ENCODE data around the gene TGFBR3L. TPM values are rescaled to one million over a fixed set of nuclear protein-coding genes. Genes with fewer than 3 reads are reported as not detected.

The TGFBR3L gene
- total and polyA plus RNA-seq, 2 of the 8 experiments (the other 6 are each of a cell fraction or from before 2014, with no cell fraction given): 3.1 to 3.7 TPM

- no peak for TF ChIP-seq CHD7 (IDR thresholded peaks at IDR 0.05; ENCODE audit: insufficient replicate concordance, low read length)
- no peak for TF ChIP-seq RAD21 (IDR thresholded peaks at IDR 0.05 in 1 of 2, conservative IDR thresholded peaks at IDR 0.05 in 1 of 2; ENCODE audit: low read depth in 2 of 2, low read length in 2 of 2)
- TF ChIP-seq CREB1 (IDR thresholded peaks at IDR 0.05): no peak
- no peak for TF ChIP-seq RBBP5 (IDR thresholded peaks at IDR 0.05; ENCODE audit: borderline replicate concordance, low read depth, low read length)
- TF ChIP-seq EGR1 (IDR thresholded peaks at IDR 0.05; ENCODE audit: borderline replicate concordance, low read depth, low read length): no peak
- no peak for TF ChIP-seq EZH2 (IDR thresholded peaks at IDR 0.05; ENCODE audit: low read depth, low read length, severe bottlenecking)
- no peak for TF ChIP-seq MAFK (IDR thresholded peaks at IDR 0.05; ENCODE audit: low read depth, low read length)
- no peak for TF ChIP-seq BCL11A (IDR thresholded peaks at IDR 0.05; ENCODE audit: low read depth in 2 of 2, low read length in 2 of 2)
Measured at GRCh38 chr19:7909471-7910067, 5.1 kb upstream of the TGFBR3L start (continued).

All from H1 (cell line).